Keratinocyte (primary cell): Measurements from ENCODE around the gene STK11. TPM values are rescaled to one million over a fixed set of nuclear protein-coding genes. Genes with fewer than 3 reads are reported as not detected.

ENCODE experiments used
- DNase-seq: peaks from one replicate; pipeline ENCODE4 v3.0.0-alpha.2; 2011; ENCODE audit warnings: low read depth, missing footprints, low spot score
- FAIRE-seq: peaks from 2 replicates; lab custom pipeline; 2011; peaks lifted over from hg19 to GRCh38; lab: Jason Lieb, UNC
- H2AFZ ChIP-seq: 2 replicates; pipeline ENCODE4 v1.6.0; 2012; ENCODE audit warnings: low read length, control low read depth, inconsistent platforms; ENCODE audit not compliant: control insufficient read depth
- H3K27ac ChIP-seq: 2 replicates; pipeline ENCODE4 v1.5.1; 2011; ENCODE audit warnings: low read length; ENCODE audit not compliant: control insufficient read depth, insufficient read depth
- H3K27me3 ChIP-seq: 3 replicates; pipeline ENCODE4 v1.6.0; 2011; ENCODE audit warnings: low read length; ENCODE audit not compliant: control insufficient read depth, insufficient read depth; ENCODE audit errors: extremely low read depth
- H3K36me3 ChIP-seq, 2 experiments: 2 replicates in 1 of 2; 3 replicates in 1 of 2; pipeline ENCODE4 v1.5.1; 2011; ENCODE audit warnings: low read length in 2 of 2, mild to moderate bottlenecking in 1 of 2; ENCODE audit not compliant: control insufficient read depth in 2 of 2, insufficient read depth in 2 of 2; ENCODE audit errors: extremely low read depth in 1 of 2
- H3K4me1 ChIP-seq: 3 replicates; pipeline ENCODE4 v1.5.1; 2011; ENCODE audit warnings: low read length; ENCODE audit not compliant: control insufficient read depth, insufficient read depth; ENCODE audit errors: extremely low read depth
- H3K4me2 ChIP-seq: 3 replicates; pipeline ENCODE4 v1.6.0; 2011; ENCODE audit warnings: low read depth, low read length; ENCODE audit not compliant: control insufficient read depth, insufficient read depth; ENCODE audit errors: extremely low read depth
- H3K4me3 ChIP-seq, 3 experiments: fragments of 200-600 bp in 1 of 3; sonication (generic) in 1 of 3; 2 replicates in 2 of 3; 3 replicates in 1 of 3; pipeline ENCODE4 v1.5.1; 2011 to 2016; ENCODE audit warnings: low read length in 3 of 3, mild to moderate bottlenecking in 3 of 3, control low read depth in 2 of 3, inconsistent platforms in 1 of 3, low read depth in 1 of 3, mixed read lengths in 1 of 3, mixed run types in 1 of 3, moderate library complexity in 1 of 3; ENCODE audit not compliant: control insufficient read depth in 2 of 3, insufficient read depth in 2 of 3; ENCODE audit errors: extremely low read depth in 1 of 3
- H3K79me2 ChIP-seq: 2 replicates; pipeline ENCODE4 v1.6.0; 2012; ENCODE audit warnings: low read length; ENCODE audit not compliant: control insufficient read depth, insufficient read depth
- H3K9ac ChIP-seq: 3 replicates; pipeline ENCODE4 v1.6.0; 2011; ENCODE audit warnings: low read length; ENCODE audit not compliant: control insufficient read depth, insufficient read depth; ENCODE audit errors: extremely low read depth
- H3K9me1 ChIP-seq: 3 replicates; pipeline ENCODE4 v1.6.0; 2011; ENCODE audit warnings: low read length; ENCODE audit not compliant: control insufficient read depth, insufficient read depth; ENCODE audit errors: extremely low read depth
- H3K9me3 ChIP-seq: 2 replicates; pipeline ENCODE4 v1.5.1; 2012; ENCODE audit warnings: low read depth, low read length; ENCODE audit not compliant: control insufficient read depth
- H4K20me1 ChIP-seq: 3 replicates; pipeline ENCODE4 v1.6.0; 2011; ENCODE audit warnings: low read length; ENCODE audit not compliant: control insufficient read depth, insufficient read depth; ENCODE audit errors: extremely low read depth
- CTCF ChIP-seq, 3 experiments: IDR thresholded peaks in 1 of 3; conservative IDR thresholded peaks in 1 of 3; optimal IDR thresholded peaks in 1 of 3; 2 replicates in 2 of 3; 3 replicates in 1 of 3; pipeline versions ENCODE3 to v1.5.1; 2011; ENCODE audit warnings: low read length in 3 of 3, mild to moderate bottlenecking in 3 of 3, moderate library complexity in 2 of 3, control low read depth in 1 of 3, inconsistent platforms in 1 of 3; ENCODE audit not compliant: insufficient read depth in 2 of 3; ENCODE audit errors: extremely low read depth in 1 of 3
- EZH2 ChIP-seq: IDR thresholded peaks from one replicate; pipeline ENCODE4 v1.6.1; 2012; ENCODE audit warnings: inconsistent platforms, mild to moderate bottlenecking, low read length, moderate library complexity
- dilution Hi-C: fragments of 300-500 bp; cut with MboI; formaldehyde crosslinking; loops from one replicate; pipeline ENCODE4 v1.7.0; 2020; ENCODE audit warnings: low sequenced_read_pairs; ENCODE audit not compliant: extremely low pct_ligation_motif_present
- polyA plus RNA-seq, 5 experiments: library from polyadenylated mRNA; depleted of rRNA in 3 of 5; stranded (reverse) in 3 of 5; stranded (forward) in 1 of 5; unstranded in 1 of 5; fragments of >200 nt; gene quantifications; 1 replicate in 1 of 5; 2 replicates in 3 of 5; 3 replicates in 1 of 5; pipeline versions ENCODE4 v1.2.1 to v1.2.3, GENCODE V29; 2011 to 2012; ENCODE audit warnings: missing spikeins in 2 of 5, low read depth in 1 of 5, low replicate concordance in 1 of 5

Gene STK11
- polyA plus RNA-seq, 1 donor (not counting 4 experiments of a cell fraction or from before 2014, with no cell fraction given), result 24.6 TPM

DNA sequence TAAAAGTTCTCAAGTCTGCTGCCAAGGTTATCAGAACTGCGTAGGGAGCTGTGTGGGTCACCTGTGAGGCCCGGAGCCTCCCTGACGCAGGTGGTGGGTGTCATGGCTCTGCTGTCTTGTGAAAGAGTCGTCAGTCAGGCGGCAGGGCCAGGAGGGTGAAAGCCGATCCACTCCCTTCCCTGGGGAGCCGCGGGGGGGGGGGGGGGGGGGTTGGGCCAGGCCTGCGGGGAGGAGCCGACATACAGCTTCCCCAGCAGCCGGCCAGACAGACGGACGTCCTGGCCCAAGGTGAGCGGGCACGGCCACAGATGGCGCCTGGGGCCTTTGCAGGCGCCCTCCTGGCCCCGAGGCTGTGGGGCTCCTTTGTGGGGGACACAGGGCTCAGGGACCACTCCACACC lies 43.9 kb upstream of the STK11 start:
- Histone ChIP-seq H3K27me3 (no peaks in the 10 kb centered on the region), H3K4me2 (no peak overlapping the region), H3K79me2 (peaks cover 85% of the 10 kb centered on the region), H3K9me3 (no peaks in the 10 kb centered on the region), H3K4me3 (no peak overlapping the region), H3K36me3 (peaks cover 9 to 16% of the 10 kb centered on the region in 2 experiments), H3K4me1 (peaks cover under 1% of the 10 kb centered on the region), H3K27ac (peak overlapping the region; percentile 43), H3K9ac (no peak overlapping the region), H3K9me1 (no peaks in the 10 kb centered on the region), H2AFZ (no peak overlapping the region), H4K20me1 (peaks cover 17% of the 10 kb centered on the region)
- no peak for FAIRE-seq
- dilution Hi-C loops, result no loop called here
- DNase-seq, result no peak
- TF ChIP-seq CTCF (optimal IDR thresholded peaks at IDR 0.05 in 1 of 3, IDR thresholded peaks at IDR 0.05 in 1 of 3, conservative IDR thresholded peaks at IDR 0.05 in 1 of 3; ENCODE audit: extremely low read depth in 1 of 3, insufficient read depth in 2 of 3, low read length in 3 of 3), result no peak
- no peak for TF ChIP-seq EZH2

- no peak for FAIRE-seq
- Histone ChIP-seq H3K9me1 (no peaks in the 10 kb centered on the region), H3K9ac (no peak overlapping the region), H3K27ac (no peak overlapping the region), H3K79me2 (peaks cover 86% of the 10 kb centered on the region), H3K9me3 (no peaks in the 10 kb centered on the region), H3K4me3 (no peak overlapping the region), H2AFZ (no peak overlapping the region), H3K36me3 (peaks cover 13 to 20% of the 10 kb centered on the region in 2 experiments), H3K4me1 (peaks cover 2% of the 10 kb centered on the region), H4K20me1 (peaks cover 21% of the 10 kb centered on the region), H3K27me3 (no peaks in the 10 kb centered on the region), H3K4me2 (no peak overlapping the region)
- dilution Hi-C loops, result no loop called here
- TF ChIP-seq CTCF (optimal IDR thresholded peaks at IDR 0.05 in 1 of 3, IDR thresholded peaks at IDR 0.05 in 1 of 3, conservative IDR thresholded peaks at IDR 0.05 in 1 of 3; ENCODE audit: extremely low read depth in 1 of 3, insufficient read depth in 2 of 3, low read length in 3 of 3) (no peak), EZH2 (no peak)
- no peak for DNase-seq
Measured at GRCh38 chr19:1162404-1163282, 42.9 kb upstream of the STK11 start.
